DND-41 (cell line): ENCODE data around the gene TPM4.

Experiments used
- EZH2 ChIP-seq: IDR thresholded peaks from 3 replicates; pipeline ENCODE4 v1.6.1; 2012; ENCODE audit warnings: borderline replicate concordance, low read depth, mild to moderate bottlenecking, moderate library complexity, low read length, inconsistent platforms; ENCODE audit not compliant: severe bottlenecking
- TF ChIP-seq, protein P1 (sequence below): IDR thresholded peaks from 2 replicates; pipeline ENCODE4 v1.5.1; 2012; ENCODE audit warnings: borderline replicate concordance, low read length, moderate library complexity, mild to moderate bottlenecking; ENCODE audit not compliant: poor library complexity, severe bottlenecking; ENCODE audit errors: extremely low read depth

DNA sequence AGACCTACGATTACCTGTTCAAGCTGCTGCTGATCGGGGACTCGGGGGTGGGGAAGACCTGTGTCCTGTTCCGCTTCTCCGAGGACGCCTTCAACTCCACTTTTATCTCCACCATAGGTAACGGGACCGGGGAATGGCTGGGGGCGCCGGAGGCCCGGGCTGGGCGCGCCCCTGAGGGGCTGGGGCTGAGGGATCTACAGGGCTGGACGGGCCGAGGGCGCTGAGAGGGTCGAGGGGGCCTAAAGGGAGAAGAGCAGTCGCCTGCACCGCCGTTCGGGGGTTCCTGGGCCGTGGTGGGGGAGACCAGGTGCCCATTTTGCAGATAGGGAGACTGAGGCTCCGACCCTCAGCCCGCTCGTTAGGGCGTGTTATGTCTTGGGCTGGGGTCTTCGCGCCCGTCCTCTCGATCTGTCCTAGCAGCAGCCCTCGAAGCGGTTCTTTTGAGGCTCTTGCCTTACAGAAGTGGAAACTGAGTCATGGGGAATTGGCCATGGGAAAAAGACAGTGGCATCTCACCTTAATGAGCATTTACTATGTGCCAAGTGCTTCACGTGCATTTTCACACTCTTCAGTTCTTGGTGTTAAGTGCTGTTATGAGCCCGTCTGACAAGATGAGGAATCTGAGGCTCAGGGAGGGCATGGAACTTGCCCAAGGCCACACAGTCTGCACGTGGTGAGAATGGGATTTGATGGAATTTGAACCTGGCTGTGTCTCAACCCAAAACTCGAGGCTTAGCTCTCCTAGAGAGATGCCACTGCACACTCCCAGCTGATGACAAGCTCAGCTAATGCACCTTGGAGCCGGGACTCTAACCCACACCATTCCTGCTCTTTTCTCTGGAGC is 35.8 kb downstream of the TPM4 start:
- TF ChIP-seq, protein P1, sequence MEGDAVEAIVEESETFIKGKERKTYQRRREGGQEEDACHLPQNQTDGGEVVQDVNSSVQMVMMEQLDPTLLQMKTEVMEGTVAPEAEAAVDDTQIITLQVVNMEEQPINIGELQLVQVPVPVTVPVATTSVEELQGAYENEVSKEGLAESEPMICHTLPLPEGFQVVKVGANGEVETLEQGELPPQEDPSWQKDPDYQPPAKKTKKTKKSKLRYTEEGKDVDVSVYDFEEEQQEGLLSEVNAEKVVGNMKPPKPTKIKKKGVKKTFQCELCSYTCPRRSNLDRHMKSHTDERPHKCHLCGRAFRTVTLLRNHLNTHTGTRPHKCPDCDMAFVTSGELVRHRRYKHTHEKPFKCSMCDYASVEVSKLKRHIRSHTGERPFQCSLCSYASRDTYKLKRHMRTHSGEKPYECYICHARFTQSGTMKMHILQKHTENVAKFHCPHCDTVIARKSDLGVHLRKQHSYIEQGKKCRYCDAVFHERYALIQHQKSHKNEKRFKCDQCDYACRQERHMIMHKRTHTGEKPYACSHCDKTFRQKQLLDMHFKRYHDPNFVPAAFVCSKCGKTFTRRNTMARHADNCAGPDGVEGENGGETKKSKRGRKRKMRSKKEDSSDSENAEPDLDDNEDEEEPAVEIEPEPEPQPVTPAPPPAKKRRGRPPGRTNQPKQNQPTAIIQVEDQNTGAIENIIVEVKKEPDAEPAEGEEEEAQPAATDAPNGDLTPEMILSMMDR = no peak
- TF ChIP-seq EZH2 = no peak
